G401 (cell line): Measurements from ENCODE around the gene KLF7. TPM values are rescaled to one million over a fixed set of nuclear protein-coding genes. Genes with fewer than 3 reads are reported as not detected.

ENCODE experiments used
- DNase-seq: peaks from one replicate; pipeline ENCODE4 v3.0.0-alpha.2; 2015; ENCODE audit warnings: low spot score
- in situ Hi-C: cut with HindIII; loops from 2 replicates; pipeline ENCODE4 v1.10.0; 2016; ENCODE audit warnings: low sequenced_read_pairs, mixed read lengths
- total RNA-seq: library from RNA; depleted of rRNA; stranded (reverse); fragments of >200 nt; shearing (Covaris generic); gene quantifications from 2 replicates; pipeline ENCODE4 v1.2.3, GENCODE V29; 2014

The KLF7 gene
- total RNA-seq, 1 experiment from 2014 or later, result 1.2 TPM

DNA sequence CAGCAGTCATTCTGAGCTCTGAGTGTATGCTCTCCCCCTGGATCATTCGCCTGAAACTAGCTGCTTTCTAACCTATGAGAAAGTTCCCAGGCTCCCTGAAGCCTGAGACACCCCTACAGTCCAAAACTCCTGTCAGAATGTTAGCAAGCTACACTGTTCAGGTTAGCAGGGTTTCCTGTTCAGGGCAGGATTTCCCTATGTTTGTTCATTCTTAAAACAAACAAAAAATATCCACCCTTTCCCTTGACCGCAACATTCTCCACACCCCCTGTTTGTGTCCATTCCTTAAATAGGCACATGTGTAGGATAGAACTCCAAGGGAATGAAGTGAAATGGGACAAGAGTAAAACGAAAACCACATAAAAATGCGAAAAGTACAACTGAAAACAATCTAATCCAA, 83.1 kb downstream of the KLF7 start:
- in situ Hi-C loops, result no loop called here
- DNase-seq, result no peak

DNA sequence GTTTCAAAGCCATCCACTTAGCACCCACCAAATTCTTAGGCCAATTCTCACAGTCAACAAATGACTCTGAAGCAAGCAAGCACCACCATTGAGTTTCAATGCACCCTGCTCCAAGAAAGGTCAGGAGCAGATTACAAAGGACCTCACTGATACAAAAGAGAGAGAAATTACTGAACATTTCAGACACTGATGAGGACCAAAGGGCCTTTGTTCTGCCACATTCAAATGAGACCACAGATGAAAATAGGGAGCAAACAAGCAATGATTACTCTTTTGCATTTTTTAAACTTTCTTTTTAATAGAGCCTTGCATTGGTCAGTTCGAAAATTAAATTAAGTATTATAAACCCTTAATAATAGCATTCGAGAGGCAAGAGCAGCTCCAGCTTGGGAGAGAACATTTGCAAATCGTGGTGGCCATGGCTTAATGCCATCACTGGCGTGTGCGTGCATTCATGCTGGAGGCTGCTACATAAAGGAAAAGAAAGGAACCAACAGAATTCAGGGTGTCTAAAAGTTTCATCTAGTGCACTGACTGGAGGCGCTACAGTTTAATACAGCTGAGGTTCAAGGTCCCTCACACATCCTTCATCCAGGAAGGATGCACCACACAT, 87.5 kb downstream of the KLF7 start:
- in situ Hi-C loops, result no loop called here
- peak; percentile 29 for DNase-seq

DNA sequence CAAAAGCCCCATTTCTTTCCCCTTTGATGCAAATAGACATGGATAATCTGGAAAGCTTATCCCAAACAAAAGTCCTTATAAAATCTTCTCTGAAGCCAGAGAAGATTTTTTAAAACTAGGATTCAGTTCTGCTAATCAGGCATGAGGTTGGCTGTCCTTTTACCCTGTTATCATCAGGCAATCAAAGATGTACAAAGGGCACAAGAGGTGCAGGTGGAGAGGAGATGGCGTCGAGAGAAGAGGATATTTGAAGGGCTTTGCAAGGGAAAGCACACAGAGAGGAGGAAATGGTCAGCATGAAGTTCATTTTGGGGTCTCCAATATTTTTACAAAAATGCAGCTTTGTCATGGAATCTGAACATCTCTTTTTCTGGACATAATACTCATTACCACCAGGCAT, 88.5 kb downstream of the KLF7 start:
- in situ Hi-C loops, result no loop called here
- DNase-seq, result no peak

DNA sequence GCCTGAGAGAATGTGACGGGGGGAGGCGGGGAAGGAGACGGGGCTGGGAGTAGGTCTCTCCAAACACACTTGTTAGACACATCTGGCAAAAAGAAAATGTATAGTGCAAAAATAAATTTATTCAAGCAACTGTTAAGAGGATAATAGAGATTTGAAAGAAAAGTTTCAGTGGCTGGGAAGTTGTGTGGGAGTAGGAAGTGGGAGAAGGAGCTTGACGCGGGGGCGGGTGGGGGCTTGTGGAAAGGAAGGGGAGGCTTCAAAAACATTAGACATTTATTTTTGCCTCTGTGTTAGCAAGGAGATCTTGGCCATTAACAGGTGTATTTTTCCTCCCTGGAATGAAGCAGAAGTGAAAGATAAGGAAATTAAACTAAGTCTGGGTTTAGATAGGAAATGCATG, 90.3 kb downstream of the KLF7 start:
- in situ Hi-C loops, result no loop called here
- no peak for DNase-seq

DNA sequence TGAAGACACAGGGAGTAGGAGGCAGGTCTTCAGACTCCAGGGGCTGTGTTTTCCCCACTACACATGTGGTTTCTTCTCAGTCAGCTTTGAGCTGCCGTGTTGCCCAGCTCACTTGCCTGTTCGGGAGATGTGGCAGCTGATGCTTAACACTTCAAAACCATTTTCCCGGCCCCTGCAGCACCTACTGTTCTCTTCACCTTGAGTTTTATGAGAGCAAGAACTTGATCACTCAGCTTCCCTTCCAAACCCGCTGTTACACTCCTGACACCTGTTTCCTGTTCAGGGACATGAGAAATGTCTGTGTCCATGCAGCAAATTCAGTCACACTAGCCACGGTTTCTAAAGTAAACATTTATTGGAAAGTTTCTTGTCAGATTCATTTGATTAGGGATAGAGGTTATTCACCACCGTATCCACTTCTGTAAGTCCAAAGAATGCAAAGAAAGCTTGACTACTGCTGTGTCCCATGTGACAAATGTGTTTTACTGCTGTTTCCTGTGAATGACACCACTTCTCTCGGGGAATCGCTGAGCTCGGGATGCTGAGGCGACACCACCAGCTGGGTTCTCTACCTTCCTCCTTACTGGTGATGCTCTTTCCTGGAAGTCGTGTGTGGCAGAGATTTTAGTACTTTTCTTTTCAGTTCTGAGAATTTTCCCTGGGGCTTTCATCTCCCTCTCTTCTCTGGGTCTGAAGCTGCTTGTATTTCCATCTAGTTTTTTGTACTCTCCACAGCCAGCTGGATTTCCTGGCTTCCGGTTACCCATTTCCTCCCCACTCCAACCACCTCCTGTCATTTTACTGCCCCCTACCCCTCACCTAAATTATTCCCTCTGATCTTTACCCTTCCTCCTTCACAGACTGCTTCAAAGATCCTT, 91.7 kb downstream of the KLF7 start:
- in situ Hi-C loops, result no loop called here
- DNase-seq, result peak; percentile 33

DNA sequence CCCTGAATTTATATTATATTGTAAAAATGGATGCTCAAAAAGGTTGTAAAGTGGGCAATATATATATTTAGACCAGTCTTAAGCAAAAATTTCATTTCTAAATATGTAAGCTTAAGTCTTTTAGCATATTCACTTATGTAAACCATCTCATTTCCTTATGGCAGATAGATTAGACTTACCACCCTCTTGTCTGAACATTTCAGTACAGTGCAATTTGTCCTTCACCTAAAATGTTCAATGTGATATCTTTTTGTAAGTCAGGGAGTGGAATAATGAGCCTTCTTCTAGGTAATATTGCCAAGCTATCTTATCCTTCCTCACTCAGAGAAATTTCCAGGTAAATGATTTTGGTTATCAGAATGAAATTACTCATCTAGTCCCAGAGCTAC, 92.3 kb downstream of the KLF7 start:
- in situ Hi-C loops, result no loop called here
- DNase-seq, result no peak

DNA sequence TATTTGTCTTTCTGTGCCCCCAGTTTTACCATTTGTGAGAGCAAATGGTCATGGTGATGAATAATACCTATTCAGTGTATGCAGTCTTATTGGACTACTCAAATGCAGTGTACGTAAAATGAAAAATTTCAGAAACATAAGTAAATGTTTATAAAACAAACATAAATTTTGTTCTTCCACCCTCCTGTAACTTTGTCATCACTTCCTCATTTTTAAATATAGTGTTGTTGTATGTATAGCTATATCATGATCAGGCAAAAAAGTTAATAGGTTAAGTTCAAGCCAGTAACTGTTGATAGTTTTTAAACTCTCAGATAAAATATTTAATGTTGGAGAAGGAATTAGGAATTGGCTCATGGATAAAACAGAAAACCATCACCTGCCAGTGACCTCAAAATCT, 93.2 kb downstream of the KLF7 start:
- in situ Hi-C loops, result no loop called here
- DNase-seq, result no peak

DNA sequence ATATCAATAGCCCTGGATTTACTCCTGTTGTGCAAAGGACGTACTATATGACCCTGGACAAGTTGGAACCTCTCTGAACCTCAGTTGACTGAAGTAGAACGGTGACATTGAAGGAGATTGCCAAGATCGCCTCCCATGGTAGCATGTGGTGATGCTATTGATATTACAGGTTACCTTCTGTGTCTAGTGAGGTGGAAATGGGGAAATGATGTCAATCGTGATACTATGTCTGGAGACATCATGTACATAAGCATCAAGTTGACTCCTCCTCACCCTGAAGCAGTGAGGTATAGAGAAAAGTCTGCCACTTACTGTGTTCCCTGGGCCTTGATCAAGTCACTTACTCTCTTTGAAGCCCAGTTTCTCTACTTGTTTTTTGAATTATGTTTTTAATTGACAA, 93.9 kb downstream of the KLF7 start:
- no peak for DNase-seq
- in situ Hi-C loops, result no loop called here

DNA sequence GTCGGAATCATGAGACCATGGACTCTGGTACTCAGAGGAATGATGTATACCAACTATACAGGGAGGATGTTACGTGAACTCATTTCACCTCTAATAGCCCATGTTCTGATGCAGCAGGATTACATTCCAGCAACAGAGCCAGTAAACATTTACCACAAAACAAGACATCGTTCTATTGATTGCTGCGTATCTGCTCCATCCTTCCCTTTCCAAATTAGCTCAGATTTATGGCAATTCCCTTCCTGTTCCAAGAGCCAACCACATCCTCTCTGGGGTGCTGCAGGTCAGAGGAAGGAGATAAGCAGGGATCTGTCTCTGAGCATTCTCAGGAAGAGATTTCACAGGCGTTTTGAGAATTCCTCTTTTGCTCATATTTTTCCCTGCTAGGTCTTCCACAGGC, 98.3 kb downstream of the KLF7 start:
- no peak for DNase-seq
- in situ Hi-C loops, result no loop called here

DNA sequence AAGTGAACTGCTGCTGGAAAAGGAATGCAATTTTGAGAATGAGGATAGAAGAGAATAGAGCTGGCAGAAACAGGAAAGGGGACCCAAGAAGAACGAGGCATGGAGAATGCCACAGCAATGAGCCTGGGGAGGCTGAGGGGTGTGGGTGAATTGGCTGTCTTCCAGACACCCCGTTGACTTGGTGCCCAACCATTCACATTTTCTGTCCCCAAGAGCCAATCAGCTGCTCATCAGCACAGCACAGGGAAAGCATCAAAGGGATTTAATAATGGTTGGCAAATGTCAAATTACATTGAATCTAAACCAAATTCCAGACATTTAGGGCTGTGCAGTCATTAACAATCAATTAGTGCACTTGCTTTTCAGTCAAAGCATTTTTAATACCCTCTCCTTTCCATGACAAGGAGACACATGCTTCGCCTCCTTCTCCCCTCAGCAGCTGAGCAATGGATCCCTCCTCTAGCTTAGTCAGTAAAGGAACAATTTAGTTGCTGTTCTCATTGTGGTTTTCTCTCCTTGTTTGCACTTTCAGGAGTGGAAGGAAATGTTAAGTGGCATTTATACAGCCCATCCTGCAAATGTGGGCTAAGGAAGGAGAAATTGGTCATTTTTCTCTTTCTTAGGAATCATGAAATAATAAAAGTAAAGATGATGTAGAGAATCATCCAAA, 98.8 kb downstream of the KLF7 start:
- DNase-seq, result no peak
- in situ Hi-C loops, result no loop called here

DNA sequence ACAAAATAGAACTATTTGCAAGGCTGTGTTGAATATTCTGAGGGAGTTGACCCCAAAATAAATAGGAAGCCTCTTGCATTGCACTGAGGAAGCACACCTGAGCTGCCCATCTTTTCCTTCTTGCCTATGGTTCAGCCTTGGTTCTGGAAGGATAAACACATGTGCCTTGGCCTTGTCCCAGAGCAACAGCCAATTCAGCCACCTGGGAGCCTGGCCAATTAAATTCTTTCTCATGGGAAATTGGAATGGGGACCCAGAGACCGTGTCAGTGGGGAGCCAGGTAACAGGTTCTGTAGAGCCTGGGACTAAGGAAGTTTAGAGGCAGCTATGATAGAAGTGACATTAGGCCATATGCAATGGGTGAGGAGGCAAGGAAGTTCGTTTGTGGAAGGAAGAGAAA, 99.6 kb downstream of the KLF7 start:
- in situ Hi-C loops, result no loop called here
- no peak for DNase-seq

DNA sequence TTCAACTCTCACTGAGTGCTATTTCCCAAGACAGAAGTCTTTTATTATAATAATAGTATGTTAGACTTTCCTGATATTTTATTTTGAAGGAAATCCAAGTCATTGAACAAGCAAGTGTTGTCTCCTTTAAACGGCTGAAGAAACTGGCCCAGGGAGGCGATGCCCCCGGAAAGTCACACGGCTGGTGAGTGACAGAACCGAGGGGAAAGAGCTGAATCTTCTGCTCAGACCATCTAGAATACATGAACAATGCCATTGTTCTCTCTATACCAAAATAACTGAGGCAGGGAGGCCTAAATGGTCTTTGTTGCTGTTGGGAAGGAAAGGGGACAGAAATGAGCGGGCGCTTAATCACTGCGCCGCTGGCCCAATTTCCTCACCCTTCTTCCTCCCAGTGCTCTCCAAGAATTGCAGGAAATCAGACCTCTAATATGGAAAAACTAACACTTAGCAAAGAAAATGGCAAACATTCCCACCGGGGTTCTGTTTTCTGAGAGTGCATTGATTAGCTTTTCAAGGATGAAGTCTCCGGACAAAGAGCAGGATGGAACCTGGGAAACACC, 101.5 kb downstream of the KLF7 start:
- no peak for DNase-seq
- in situ Hi-C loops, result no loop called here

DNA sequence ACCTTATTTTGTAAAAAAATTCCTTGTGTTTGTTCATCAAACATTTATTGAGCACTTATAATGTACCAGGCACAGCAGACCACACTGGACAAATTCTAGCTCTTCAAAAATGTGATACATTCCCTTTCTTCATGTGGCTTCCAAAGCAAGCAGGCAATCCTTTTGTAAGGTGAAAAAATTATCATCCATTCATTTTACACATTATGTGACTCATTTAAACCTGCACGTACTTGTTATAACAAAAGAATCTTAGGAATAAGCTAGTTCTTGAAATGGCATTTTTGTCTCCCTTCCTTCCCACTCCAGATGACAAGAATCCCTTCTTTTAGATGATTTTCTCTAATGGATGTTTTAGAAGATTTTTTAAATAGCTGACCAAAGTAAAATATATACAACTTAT, 104.6 kb downstream of the KLF7 start:
- in situ Hi-C loops, result no loop called here
- DNase-seq, result no peak

DNA sequence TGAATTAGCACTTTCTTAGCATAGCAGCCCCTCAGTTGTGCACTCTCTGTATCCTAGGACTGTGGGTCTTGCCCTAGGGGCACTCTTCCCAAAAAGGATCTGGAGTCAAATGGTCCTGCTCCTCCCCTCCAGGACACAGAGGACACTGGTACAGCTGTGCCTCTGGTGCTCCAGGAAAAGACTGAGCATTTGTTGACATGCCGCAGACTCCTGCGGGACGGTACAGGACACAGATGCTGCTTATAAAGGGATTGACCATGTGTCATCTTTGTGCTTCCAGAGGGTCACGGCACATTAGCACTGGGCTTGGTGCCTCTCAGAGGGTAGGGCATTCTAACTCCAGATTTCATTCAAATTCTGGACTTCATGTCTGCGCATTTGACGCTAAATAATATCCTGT, 110.5 kb downstream of the KLF7 start:
- in situ Hi-C loops, result no loop called here
- DNase-seq, result no peak

DNA sequence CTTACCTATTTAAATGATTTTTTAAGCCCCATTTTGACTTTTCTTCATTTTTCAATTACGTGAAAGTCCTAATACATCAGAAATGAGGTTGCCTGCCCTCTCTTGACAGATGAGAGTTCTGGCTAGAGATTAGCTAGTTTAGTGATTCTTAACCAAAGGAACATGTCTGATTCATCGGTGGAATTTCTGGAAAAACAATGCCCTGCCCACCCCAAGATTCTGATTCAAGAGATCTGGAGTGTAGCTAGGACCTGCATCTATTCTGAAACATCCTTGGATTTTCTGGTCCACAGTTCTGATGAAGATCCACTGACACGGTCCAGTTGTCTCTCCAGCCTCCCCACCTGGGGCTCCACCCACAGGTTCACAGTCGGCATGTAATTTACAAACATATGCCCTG, 111.2 kb downstream of the KLF7 start:
- DNase-seq, result no peak
- in situ Hi-C loops, result no loop called here

DNA sequence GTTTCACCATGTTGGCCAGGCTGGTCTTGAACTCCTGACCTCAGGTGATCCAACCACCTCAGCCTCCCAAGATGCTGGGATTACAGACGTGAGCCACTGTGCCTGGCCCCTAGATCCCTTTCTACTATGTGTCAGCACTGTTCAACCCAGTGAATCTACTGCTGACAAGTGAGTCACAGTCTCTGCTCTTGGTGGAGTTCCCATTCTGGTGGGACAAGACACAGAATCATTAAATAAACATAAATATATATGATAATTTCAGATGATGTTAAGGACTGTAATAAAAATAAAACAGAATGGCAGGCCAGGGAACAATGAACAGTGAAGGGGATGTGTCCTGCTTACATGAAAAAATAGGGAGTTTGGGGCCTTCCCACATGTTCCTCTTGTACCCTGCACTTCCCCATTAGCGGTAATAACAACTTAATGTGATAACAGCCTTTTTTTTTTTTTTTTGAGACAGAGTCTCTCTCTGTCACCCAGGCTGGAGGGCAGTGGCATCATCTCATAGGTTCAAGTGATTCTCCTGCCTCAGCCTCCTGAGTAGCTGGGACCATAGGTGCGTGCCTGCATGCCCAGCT, 114.3 kb downstream of the KLF7 start:
- no peak for DNase-seq
- in situ Hi-C loops, result no loop called here

DNA sequence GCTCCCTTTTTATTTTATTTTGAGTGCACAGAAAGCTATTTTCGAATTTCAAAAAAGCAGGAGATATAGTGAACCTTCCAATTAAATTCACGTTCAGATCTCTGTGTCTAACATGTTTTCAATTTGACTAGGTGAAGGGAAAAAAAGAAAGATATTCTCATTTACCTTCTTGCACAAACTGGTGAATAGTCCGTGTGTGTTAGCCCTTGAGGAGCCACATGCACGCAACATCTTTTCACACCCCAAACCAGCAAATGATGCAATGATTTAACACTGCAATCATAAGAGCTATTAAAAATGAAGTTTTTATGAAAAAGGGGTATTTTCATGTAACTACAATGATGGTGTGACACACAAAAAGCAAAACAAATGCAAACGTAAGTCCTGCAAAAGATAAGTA, 116.6 kb downstream of the KLF7 start:
- in situ Hi-C loops, result no loop called here
- no peak for DNase-seq

DNA sequence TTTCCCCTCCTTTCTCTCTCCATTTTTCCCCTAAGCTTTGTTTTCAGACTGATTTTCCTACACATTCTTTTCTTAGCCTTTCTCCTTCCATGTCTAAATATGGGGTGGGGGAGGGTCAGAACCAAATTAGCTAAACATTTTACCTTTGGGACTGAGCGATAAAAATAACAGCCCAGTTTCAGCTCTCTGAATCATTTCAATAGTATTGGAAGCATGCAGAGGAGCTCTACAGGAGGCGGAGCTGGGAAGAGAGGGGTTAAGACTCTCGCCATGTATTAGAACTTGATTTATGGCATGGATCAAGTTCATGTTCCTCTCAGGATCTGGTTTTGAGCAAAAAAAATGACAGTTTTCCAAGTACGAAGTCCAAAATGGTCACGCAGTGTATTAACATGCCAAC, 117.3 kb downstream of the KLF7 start:
- in situ Hi-C loops, result no loop called here
- DNase-seq, result no peak

DNA sequence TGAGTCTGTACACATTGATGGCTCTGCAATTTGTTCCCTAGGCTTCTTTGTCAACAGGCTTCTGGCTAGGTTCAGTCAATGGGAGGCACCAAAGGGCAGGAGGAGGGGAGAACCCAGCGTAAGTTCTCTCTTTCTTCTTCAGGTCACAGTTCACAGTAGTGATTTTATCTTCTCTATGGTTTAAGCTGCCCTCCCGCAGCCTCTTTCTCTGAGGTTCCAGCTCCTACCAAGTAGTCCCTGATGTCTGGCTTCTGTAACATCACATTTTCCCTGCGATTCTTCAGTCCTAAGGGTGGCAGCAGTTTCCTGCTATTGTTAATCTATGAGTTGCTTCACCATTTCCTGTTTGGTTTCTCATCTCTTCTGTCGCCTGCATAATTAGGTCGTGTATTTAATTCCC, 119.0 kb downstream of the KLF7 start:
- DNase-seq, result peak; percentile 82

DNA sequence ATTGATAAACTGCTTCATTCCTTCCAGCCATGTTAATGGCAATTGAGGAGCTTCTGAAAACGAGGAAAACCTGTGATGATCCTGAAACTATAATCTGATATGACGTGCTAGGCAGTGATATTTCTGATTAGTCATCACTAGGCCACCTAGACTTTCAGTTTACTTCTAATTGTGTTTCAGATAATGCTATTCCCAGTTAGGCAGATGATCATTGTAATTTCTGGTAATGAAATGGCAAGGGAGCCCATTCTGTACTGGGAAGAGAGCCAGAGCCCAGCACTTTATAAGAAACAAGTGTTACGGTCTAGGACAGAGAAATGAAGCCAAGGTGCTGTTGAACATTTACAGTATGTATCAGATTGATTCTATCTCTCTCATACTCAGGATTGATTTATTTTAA, 120.2 kb downstream of the KLF7 start:
- in situ Hi-C loops, result no loop called here

More for the DNA sequence above, 119.0 kb downstream of the KLF7 start:
- in situ Hi-C loops, result no loop called here

More for the DNA sequence above, 120.2 kb downstream of the KLF7 start:
- DNase-seq, result no peak
